ENCODE data around the gene PLA2G2D.

PLA2G2D gene

DNA sequence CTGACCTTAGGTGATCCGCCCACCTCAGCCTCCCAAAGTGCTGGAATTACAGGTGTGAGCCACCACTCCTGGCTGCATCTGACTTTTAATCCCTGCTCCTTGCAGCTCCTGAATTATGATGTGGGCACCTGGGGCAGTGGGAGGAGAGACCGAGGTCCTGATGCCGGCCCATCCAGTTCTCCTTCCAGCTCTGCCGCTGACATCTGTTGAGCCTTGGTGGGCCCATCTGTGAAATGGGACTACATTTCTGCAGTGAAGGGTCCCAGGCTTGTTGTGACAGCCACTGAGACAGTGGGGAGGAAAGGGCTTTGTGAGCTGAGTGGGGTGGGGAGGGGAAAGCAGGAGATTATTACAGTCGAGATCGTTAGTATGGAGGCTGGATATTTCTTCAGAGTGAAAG, 31.6 kb upstream of the PLA2G2D start:
- no peak overlapping the region for H3K4me3 ChIP-seq (ENCODE audit: control insufficient read depth, low read depth, low read length)
- no peak for DNase-seq (ENCODE audit: low read depth)
- TF ChIP-seq, protein P1, sequence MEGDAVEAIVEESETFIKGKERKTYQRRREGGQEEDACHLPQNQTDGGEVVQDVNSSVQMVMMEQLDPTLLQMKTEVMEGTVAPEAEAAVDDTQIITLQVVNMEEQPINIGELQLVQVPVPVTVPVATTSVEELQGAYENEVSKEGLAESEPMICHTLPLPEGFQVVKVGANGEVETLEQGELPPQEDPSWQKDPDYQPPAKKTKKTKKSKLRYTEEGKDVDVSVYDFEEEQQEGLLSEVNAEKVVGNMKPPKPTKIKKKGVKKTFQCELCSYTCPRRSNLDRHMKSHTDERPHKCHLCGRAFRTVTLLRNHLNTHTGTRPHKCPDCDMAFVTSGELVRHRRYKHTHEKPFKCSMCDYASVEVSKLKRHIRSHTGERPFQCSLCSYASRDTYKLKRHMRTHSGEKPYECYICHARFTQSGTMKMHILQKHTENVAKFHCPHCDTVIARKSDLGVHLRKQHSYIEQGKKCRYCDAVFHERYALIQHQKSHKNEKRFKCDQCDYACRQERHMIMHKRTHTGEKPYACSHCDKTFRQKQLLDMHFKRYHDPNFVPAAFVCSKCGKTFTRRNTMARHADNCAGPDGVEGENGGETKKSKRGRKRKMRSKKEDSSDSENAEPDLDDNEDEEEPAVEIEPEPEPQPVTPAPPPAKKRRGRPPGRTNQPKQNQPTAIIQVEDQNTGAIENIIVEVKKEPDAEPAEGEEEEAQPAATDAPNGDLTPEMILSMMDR (conservative IDR thresholded peaks at IDR 0.05; ENCODE audit: control insufficient read depth, insufficient read depth, low read depth, low read length): no peak

- TF ChIP-seq, protein P1 (conservative IDR thresholded peaks at IDR 0.05; ENCODE audit: control insufficient read depth, insufficient read depth, low read depth, low read length): no peak
- no peak for DNase-seq (ENCODE audit: low read depth)
Observed at GRCh38 chr1:20150326-20150705, 31.0 kb upstream of the PLA2G2D start.

GRCh38 chr1:20149601-20150325, 30.4 kb upstream of the PLA2G2D start:
- no peak overlapping the region for H3K4me3 ChIP-seq (ENCODE audit: control insufficient read depth, low read depth, low read length)
- no peak for DNase-seq (ENCODE audit: low read depth)

More at GRCh38 chr1:20150326-20150705, 31.0 kb upstream of the PLA2G2D start:
- no peak overlapping the region for H3K4me3 ChIP-seq (ENCODE audit: control insufficient read depth, low read depth, low read length)

GRCh38 chr1:20148571-20149500, 29.5 kb upstream of the PLA2G2D start:
- no peak overlapping the region for H3K4me3 ChIP-seq (ENCODE audit: control insufficient read depth, low read depth, low read length)
- TF ChIP-seq, protein P1 (conservative IDR thresholded peaks at IDR 0.05; ENCODE audit: control insufficient read depth, insufficient read depth, low read depth, low read length): no peak
- no peak for DNase-seq (ENCODE audit: low read depth)

More at GRCh38 chr1:20149601-20150325, 30.4 kb upstream of the PLA2G2D start:
- TF ChIP-seq, protein P1 (conservative IDR thresholded peaks at IDR 0.05; ENCODE audit: control insufficient read depth, insufficient read depth, low read depth, low read length): no peak

GRCh38 chr1:20147846-20148570, 28.7 kb upstream of the PLA2G2D start:
- TF ChIP-seq, protein P1 (conservative IDR thresholded peaks at IDR 0.05; ENCODE audit: control insufficient read depth, insufficient read depth, low read depth, low read length): no peak

More at GRCh38 chr1:20147846-20148570, 28.7 kb upstream of the PLA2G2D start:
- DNase-seq (ENCODE audit: low read depth): no peak
- H3K4me3 ChIP-seq (ENCODE audit: control insufficient read depth, low read depth, low read length): no peak overlapping the region
